Measurements from ENCODE around the gene MAT1A.

MAT1A gene

GRCh38 chr10:80273523-80274170, 15.8 kb downstream of the MAT1A start:
- H3K36me3 Mint-ChIP-seq (ENCODE audit: low read depth): no peaks in the 10 kb centered on the region
- H3K27ac Mint-ChIP-seq: no peak overlapping the region
- H3K27me3 Mint-ChIP-seq (ENCODE audit: low read depth): peaks cover 10% of the 10 kb centered on the region
- no peak overlapping the region for H3K4me3 Mint-ChIP-seq
- H3K9me3 Mint-ChIP-seq: peaks cover 3% of the 10 kb centered on the region
- TF ChIP-seq CTCF (IDR thresholded peaks at IDR 0.05; ENCODE audit: unreplicated experiment in 3 of 3): no peak
- H3K4me1 Mint-ChIP-seq: no peaks in the 10 kb centered on the region

- Mint-ChIP-seq H3K27ac (no peak overlapping the region), H3K36me3 (ENCODE audit: low read depth) (no peaks in the 10 kb centered on the region), H3K9me3 (peaks cover 6% of the 10 kb centered on the region), H3K27me3 (ENCODE audit: low read depth) (peaks cover 7% of the 10 kb centered on the region), H3K4me3 (no peak overlapping the region), H3K4me1 (no peaks in the 10 kb centered on the region)
- no peak for TF ChIP-seq CTCF (IDR thresholded peaks at IDR 0.05; ENCODE audit: unreplicated experiment in 3 of 3)
Observed at GRCh38 chr10:80272793-80273522, 16.5 kb downstream of the MAT1A start.

- H3K27me3 Mint-ChIP-seq (ENCODE audit: low read depth): peaks cover 7% of the 10 kb centered on the region
- H3K36me3 Mint-ChIP-seq (ENCODE audit: low read depth): no peaks in the 10 kb centered on the region
- TF ChIP-seq CTCF (IDR thresholded peaks at IDR 0.05; ENCODE audit: unreplicated experiment in 3 of 3): no peak
- H3K4me1 Mint-ChIP-seq: no peaks in the 10 kb centered on the region
- H3K9me3 Mint-ChIP-seq: peaks cover 12% of the 10 kb centered on the region
- no peak overlapping the region for H3K27ac Mint-ChIP-seq
- H3K4me3 Mint-ChIP-seq: no peak overlapping the region
Observed at GRCh38 chr10:80271416-80271815, 18.0 kb downstream of the MAT1A start.

GRCh38 chr10:80270887-80271286, 18.6 kb downstream of the MAT1A start:
- Mint-ChIP-seq H3K4me3 (no peak overlapping the region), H3K36me3 (ENCODE audit: low read depth) (no peaks in the 10 kb centered on the region), H3K27ac (no peak overlapping the region), H3K9me3 (peaks cover 14% of the 10 kb centered on the region), H3K4me1 (no peaks in the 10 kb centered on the region), H3K27me3 (ENCODE audit: low read depth) (peaks cover 5% of the 10 kb centered on the region)
- no peak for TF ChIP-seq CTCF (IDR thresholded peaks at IDR 0.05; ENCODE audit: unreplicated experiment in 3 of 3)

GRCh38 chr10:80268938-80269588, 20.4 kb downstream of the MAT1A start:
- peaks cover 6% of the 10 kb centered on the region for H3K4me1 Mint-ChIP-seq
- H3K27me3 Mint-ChIP-seq (ENCODE audit: low read depth): peaks cover 3% of the 10 kb centered on the region
- no peak overlapping the region for H3K27ac Mint-ChIP-seq
- no peak overlapping the region for H3K4me3 Mint-ChIP-seq
- peaks cover 14% of the 10 kb centered on the region for H3K9me3 Mint-ChIP-seq
- H3K36me3 Mint-ChIP-seq (ENCODE audit: low read depth): no peaks in the 10 kb centered on the region
- TF ChIP-seq CTCF (IDR thresholded peaks at IDR 0.05; ENCODE audit: unreplicated experiment in 3 of 3): no peak

Data from nephron (organoid).